Heart right ventricle (tissue), 16 donors: ENCODE measurements around the gene CDRT4. TPM values are rescaled to one million over a fixed set of nuclear protein-coding genes. Genes with fewer than 3 reads are reported as not detected.

ENCODE experiments used
- ATAC-seq, 8 donors: fragments of 200-7000 bp; cut with Tn5 transposase; one replicate each; pipeline ENCODE4 v1.9.1; 2020; ENCODE audit warnings: mild to moderate bottlenecking in 8 of 8, moderate library complexity in 8 of 8, moderate number of reproducible peaks in 1 of 8
- DNase-seq, 2 donors: peaks; one replicate each; pipeline ENCODE4 v3.0.0-alpha.2; 2020
- H3K27ac ChIP-seq, 10 donors: fragments of 200-600 bp; sonication (generic) in 2 of 10; one replicate each; pipeline versions ENCODE4 v1.5.0 to v1.8.0; 2020 to 2022; ENCODE audit warnings: mild to moderate bottlenecking in 3 of 10
- H3K27me3 ChIP-seq, 7 donors: fragments of 200-600 bp; one replicate each; pipeline ENCODE4 v1.8.0; 2021 to 2022; ENCODE audit warnings: mild to moderate bottlenecking in 2 of 7
- H3K36me3 ChIP-seq, 9 donors: fragments of 200-600 bp; sonication (generic) in 1 of 9; one replicate each; pipeline versions ENCODE4 v1.5.0 to v1.8.0; 2020 to 2022; ENCODE audit warnings: mild to moderate bottlenecking in 2 of 9
- H3K4me1 ChIP-seq, 9 donors: fragments of 200-600 bp; sonication (generic) in 1 of 9; one replicate each; pipeline versions ENCODE4 v1.5.0 to v1.8.0; 2020 to 2022; ENCODE audit warnings: mild to moderate bottlenecking in 4 of 9
- H3K4me3 ChIP-seq, 10 donors: fragments of 200-600 bp; sonication (generic) in 2 of 10; one replicate each; pipeline versions ENCODE4 v1.5.0 to v1.8.0; 2020 to 2022; ENCODE audit warnings: mild to moderate bottlenecking in 7 of 10, moderate library complexity in 2 of 10
- H3K9me3 ChIP-seq, 11 donors: fragments of 200-600 bp in 10 of 11; sonication (generic) in 2 of 11; one replicate each; pipeline versions ENCODE4 v1.5.0 to v1.8.0; 2013 to 2022; ENCODE audit warnings: mild to moderate bottlenecking in 2 of 11, control low read depth in 1 of 11, moderate library complexity in 1 of 11
- CTCF ChIP-seq, 9 donors: fragments of 200-600 bp; sonication (generic) in 2 of 9; IDR thresholded peaks; one replicate each; pipeline versions ENCODE4 v1.5.0 to v1.8.0; 2021 to 2022; ENCODE audit warnings: antibody characterized with exemption in 9 of 9, mild to moderate bottlenecking in 5 of 9, moderate library complexity in 1 of 9
- WGBS, 2 donors: extraction: QIAGEN DNeasy Blood & Tissue Kit; methylation state at CpG; one replicate each; pipeline ENCODE4 v1.1.7; 2013; ENCODE audit warnings: inconsistent platforms in 1 of 2; 5-methylcytosine and 5-hydroxymethylcytosine counted together
- intact Hi-C, 10 donors: fragments of 100-400 bp; cut with DNase I; formaldehyde crosslinking; loops; one replicate each; pipeline versions ENCODE4 v1.11.1 to v1.14.2; 2022
- polyA plus RNA-seq, 2 donors: library from polyadenylated mRNA; stranded (reverse); fragments of 200-250 nt; gene quantifications; one replicate each; pipeline ENCODE4 v1.2.3, GENCODE V29; 2013
- total RNA-seq, 10 donors: library from RNA; stranded (reverse); fragmentation: NEBNext Ultra II Directional in 3 of 10; extraction: Animal tissue kit (Norgen Biotek cat#: 25700) in 3 of 10; gene quantifications; one replicate each; pipeline versions ENCODE4 v1.2.1 to v1.2.4, GENCODE V29; 2021 to 2023
- donor health status: Arrhythmogenic right ventricular cardiomyopathy.
- donor health status: ischemic (EF 13 %, LVEDD 7.1; RV severe dilation, severe dysfunction).
- donor health status: healthy with polysubstance abuse.
- donor health status: DM: no; HTN: yes; CAD: no.
- donor health status: DM: no; HTN: no; CAD: no.
- donor health status: ischemic (EF 25% LVEDD 6.9; RV normal size, moderate dysfunction).
- donor health status: ischemic (EF 25% LVEDD 5.7; RV mildly dilated, moderate dysfunction).
- donor health status: healthy.
- donor health status: DM: yes; HTN: yes; CAD: no.
- donor health status: Ischemic cardiomyopathy.
- donor health status: ischemic (EF 35%, LVEDD 5.7; RV mildly dilated, moderate dysfunction).
- donor health status: nonischemic (EF 11% LVEDD 7.7; RV severe dilation, severe dysfunction).
- donor health status: DM: yes; HTN: yes; CAD: no.
- donor health status: PGD.
- donor health status: ischemic (EF 29% LVEDD 5.4; RV normal size, mild dysfunction).
- donor health status: nonischemic (EF 23%, LVEDD 6.1; RV moderate dilation, normal function).

The CDRT4 gene
- total and polyA plus RNA-seq, 12 donors: 0.45 to 4.2 (median 0.92) TPM; not detected in 2

DNA sequence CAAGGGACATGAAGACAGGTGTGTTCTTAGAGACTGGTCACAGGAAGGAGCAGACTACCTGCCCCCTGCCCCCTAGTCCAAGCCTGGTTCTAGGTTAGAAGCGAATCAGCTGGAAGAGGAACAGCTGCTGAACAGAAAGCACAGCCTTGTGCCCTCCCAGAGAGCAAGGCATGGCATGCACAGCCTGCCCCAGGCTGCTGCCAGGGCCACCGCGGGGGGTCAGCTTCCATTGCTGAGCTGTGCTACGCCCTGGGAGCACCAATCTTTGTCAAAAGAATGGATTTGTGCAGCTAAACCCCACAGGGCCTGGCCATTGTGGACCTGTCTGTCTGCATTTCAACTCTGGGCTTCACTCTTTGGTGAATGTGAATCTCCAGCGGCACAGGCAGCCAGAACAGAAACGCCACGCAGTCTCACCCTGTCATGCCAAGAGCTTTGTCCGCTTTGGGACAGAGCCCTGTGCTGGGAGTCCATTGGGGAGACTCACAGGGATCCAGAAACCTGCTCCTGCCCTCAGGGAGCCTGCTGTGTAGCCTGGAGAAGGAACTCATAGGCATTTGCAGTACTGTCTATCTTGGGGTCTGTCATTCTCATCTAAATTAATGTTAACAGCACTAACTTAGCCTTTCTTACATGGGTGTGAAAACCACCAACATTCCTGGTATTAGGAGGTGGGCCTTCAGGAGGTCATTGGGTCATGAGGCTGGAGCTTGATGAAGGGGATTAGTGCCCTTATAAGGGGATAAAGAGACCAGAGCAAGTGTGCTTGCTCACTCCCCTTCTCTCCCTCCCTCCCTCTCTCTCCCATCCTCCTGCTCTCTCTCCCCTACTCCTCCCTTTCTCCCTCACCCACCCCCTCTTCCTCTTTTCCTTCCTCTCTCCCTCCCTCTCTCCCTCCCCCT, 25.6 kb upstream of the CDRT4 start:
- peaks cover 0 to 8% (median 0%) of the 10 kb centered on the region in 9 donors for H3K36me3 ChIP-seq
- no peak overlapping the region for H3K4me3 ChIP-seq
- WGBS, 2 donors: 97 to 98% methylated on average over 8 of the region's 8 CpGs
- intact Hi-C loops: loop anchor here in 1 of 10 donors (5.0 kb wide), 1 partner anchor 36 kb away; no protein-coding TSS in a partner anchor
- TF ChIP-seq CTCF (IDR thresholded peaks at IDR 0.05): no peak
- H3K9me3 ChIP-seq: no peaks in the 10 kb centered on the region
- H3K27ac ChIP-seq: no peak overlapping the region
- no peak for DNase-seq
- peaks cover 5 to 34% (median 15%) of the 10 kb centered on the region in 9 donors for H3K4me1 ChIP-seq
- H3K27me3 ChIP-seq: no peaks in the 10 kb centered on the region
- ATAC-seq: no peak

GRCh38 chr17:15492186-15492585, 24.8 kb upstream of the CDRT4 start:
- 96 to 99% methylated on average over 4 of the region's 4 CpGs for WGBS, 2 donors
- DNase-seq (no peak), ATAC-seq (no peak)
- no peak for TF ChIP-seq CTCF (IDR thresholded peaks at IDR 0.05)
- intact Hi-C loops: loop anchor here in 1 of 10 donors (5.0 kb wide), 1 partner anchor 35 kb away; no protein-coding TSS in a partner anchor
- H3K27me3 ChIP-seq: no peaks in the 10 kb centered on the region
- H3K9me3 ChIP-seq: no peaks in the 10 kb centered on the region
- H3K27ac ChIP-seq: peak overlapping the region in 1 of 10 donors; percentile 71
- peaks cover 5 to 30% (median 14%) of the 10 kb centered on the region in 9 donors for H3K4me1 ChIP-seq
- no peak overlapping the region for H3K4me3 ChIP-seq
- peaks cover 0 to 8% (median 0%) of the 10 kb centered on the region in 9 donors for H3K36me3 ChIP-seq

GRCh38 chr17:15490634-15491261, 23.3 kb upstream of the CDRT4 start:
- Histone ChIP-seq H3K27ac (peak overlapping the region; percentile 58 to 81 (median 70)), H3K36me3 (no peaks in the 10 kb centered on the region), H3K4me3 (no peak overlapping the region), H3K4me1 (peaks cover 4 to 18% (median 10%) of the 10 kb centered on the region in 9 donors), H3K27me3 (no peaks in the 10 kb centered on the region), H3K9me3 (no peaks in the 10 kb centered on the region)
- peak; percentile 63 to 71 for DNase-seq
- TF ChIP-seq CTCF (IDR thresholded peaks at IDR 0.05): no peak
- 37 to 52% methylated on average over 11 of the region's 11 CpGs for WGBS, 2 donors
- intact Hi-C loops: loop anchor here in 1 of 10 donors (5.0 kb wide), 1 partner anchor 33 kb away; no protein-coding TSS in a partner anchor
- ATAC-seq: peak; percentile 65 to 97 (median 92)

- ATAC-seq (no peak), DNase-seq (no peak)
- WGBS, 2 donors: 51 to 74% methylated on average over 2 of the region's 2 CpGs
- no peak overlapping the region for H3K4me3 ChIP-seq
- TF ChIP-seq CTCF (IDR thresholded peaks at IDR 0.05): no peak
- intact Hi-C loops: loop anchor here in 1 of 10 donors (5.0 kb wide), 1 partner anchor 66 kb away; no protein-coding TSS in a partner anchor
- H3K27me3 ChIP-seq: no peaks in the 10 kb centered on the region
- peaks cover 4 to 18% (median 10%) of the 10 kb centered on the region in 9 donors for H3K4me1 ChIP-seq
- no peak overlapping the region for H3K27ac ChIP-seq
- H3K36me3 ChIP-seq: peaks cover 0 to 5% (median 0%) of the 10 kb centered on the region in 9 donors
- H3K9me3 ChIP-seq: no peaks in the 10 kb centered on the region
These were observed 21.1 kb upstream of the CDRT4 start for GRCh38 chr17:15488557-15488956.
